HepG2 (cell line): ENCODE data around the gene ANAPC2.

Source experiments
- CTCF ChIP-seq: sonication (generic); formaldehyde crosslinking; IDR thresholded peaks from 2 replicates; pipeline ENCODE4 v1.5.0; 2020; ENCODE audit warnings: mild to moderate bottlenecking, missing genetic modification reagents, moderate library complexity
- DR1 ChIP-seq: sonication (generic); formaldehyde crosslinking; IDR thresholded peaks from 2 replicates; pipeline ENCODE4 v1.8.0; 2021; ENCODE audit warnings: mild to moderate bottlenecking, missing genetic modification reagents, inconsistent platforms
- ELF1 ChIP-seq: sonication (generic); formaldehyde crosslinking; IDR thresholded peaks from 2 replicates; pipeline ENCODE4 v1.4.0; 2020; ENCODE audit warnings: missing genetic modification reagents
- EZH2 ChIP-seq: conservative IDR thresholded peaks from 2 replicates; pipeline ENCODE4 v1.6.1; 2012; ENCODE audit warnings: mild to moderate bottlenecking, low read depth, low read length, moderate library complexity
- MAZ ChIP-seq, 2 experiments: sonication (generic) in 1 of 2; formaldehyde crosslinking in 1 of 2; IDR thresholded peaks; 2 replicates each; pipeline versions ENCODE4 v1.5.0 to v1.6.1; 2012 to 2020; ENCODE audit warnings: low read depth in 2 of 2, mild to moderate bottlenecking in 2 of 2, borderline replicate concordance in 1 of 2, improper control_type of control experiment in 1 of 2, low read length in 1 of 2, missing genetic modification reagents in 1 of 2, moderate library complexity in 1 of 2
- MBD4 ChIP-seq: IDR thresholded peaks from 2 replicates; pipeline ENCODE4 v1.6.1; 2012; ENCODE audit warnings: low read length, inconsistent platforms, borderline replicate concordance
- ZNF350 ChIP-seq: sonication (generic); formaldehyde crosslinking; IDR thresholded peaks from 2 replicates; pipeline ENCODE4 v1.4.0; 2020; ENCODE audit warnings: mild to moderate bottlenecking, low read depth, missing genetic modification reagents, borderline replicate concordance
- TF ChIP-seq, protein P1 (sequence below): IDR thresholded peaks from 2 replicates; pipeline ENCODE4 v1.6.1; 2012; ENCODE audit warnings: inconsistent platforms

DNA sequence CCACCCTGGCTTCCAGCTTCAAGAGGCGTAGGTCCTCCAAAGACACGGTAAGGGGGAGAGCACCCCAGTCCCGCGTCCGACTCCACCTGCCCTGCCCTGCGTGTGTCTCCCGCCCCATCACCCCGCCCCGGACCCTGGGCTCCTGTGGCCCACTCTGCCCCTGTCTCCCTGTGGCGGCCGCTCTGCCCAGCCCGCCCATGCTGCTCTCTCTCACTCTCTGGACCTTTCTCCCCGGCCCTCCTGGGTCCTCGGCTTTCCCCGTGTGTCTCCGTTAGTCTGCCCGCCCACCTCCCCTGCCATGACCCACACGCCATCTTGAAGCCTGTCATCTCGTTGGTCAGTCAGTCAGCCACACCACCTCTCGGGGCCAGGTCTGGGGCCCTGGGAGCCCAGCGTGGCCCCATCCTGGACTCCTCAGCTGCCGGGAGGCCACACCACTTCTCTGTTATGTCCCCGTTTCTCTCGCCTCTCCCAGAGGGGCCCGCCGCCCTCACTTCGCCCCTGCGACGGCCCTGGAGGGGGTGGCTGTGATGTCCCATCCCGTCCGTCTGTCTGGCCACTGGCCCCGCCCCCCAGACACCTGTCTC lies 23.0 kb downstream of the ANAPC2 start:
- TF ChIP-seq ELF1 (CRISPR knock-in tag) (no peak), DR1 (no peak), CTCF (CRISPR knock-in tag) (no peak), MAZ (IDR thresholded peaks at IDR 0.05; ENCODE audit: borderline replicate concordance, low read depth, low read length) (no peak), MAZ (CRISPR knock-in tag; IDR thresholded peaks at IDR 0.05; ENCODE audit: low read depth) (no peak), ZNF350 (no peak), MBD4 (no peak), EZH2 (no peak)
- TF ChIP-seq, protein P1, sequence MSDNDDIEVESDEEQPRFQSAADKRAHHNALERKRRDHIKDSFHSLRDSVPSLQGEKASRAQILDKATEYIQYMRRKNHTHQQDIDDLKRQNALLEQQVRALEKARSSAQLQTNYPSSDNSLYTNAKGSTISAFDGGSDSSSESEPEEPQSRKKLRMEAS, result no peak
